Activated B cell treated with CpG ODN at 0.5 μM for 24 hours (primary cell): Measurements from ENCODE around the gene NDRG3. TPM values are rescaled to one million over a fixed set of nuclear protein-coding genes. Genes with fewer than 3 reads are reported as not detected.

Experiments
- ATAC-seq: fragments of 200-7000 bp; cut with Tn5 transposase; one replicate; pipeline ENCODE4 v1.10.0; 2021; ENCODE audit warnings: low read depth, mild to moderate bottlenecking, moderate library complexity
- CTCF ChIA-PET: fragments of 350-600 bp; sonication (Branson Sonifier 250); formaldehyde crosslinking; loops from one replicate; lab custom pipeline; 2021; ENCODE audit warnings: antibody characterized with exemption; lab: Charles Lee
- POLR2A ChIA-PET: fragments of 350-600 bp; sonication (Branson Sonifier 250); formaldehyde crosslinking; loops from one replicate; lab custom pipeline; 2021; ENCODE audit warnings: antibody characterized with exemption; lab: Charles Lee
- DNase-seq: peaks from one replicate; pipeline ENCODE4 v3.0.0; 2022
- H3K27ac Mint-ChIP-seq: one replicate; pipeline ENCODE4 v1.8.0; 2020; ENCODE audit warnings: mixed read lengths
- H3K27me3 Mint-ChIP-seq: one replicate; pipeline ENCODE4 v1.8.0; 2021; ENCODE audit warnings: mixed read lengths
- H3K36me3 Mint-ChIP-seq: one replicate; pipeline ENCODE4 v1.8.0; 2021; ENCODE audit warnings: low read depth, mixed read lengths
- H3K4me1 Mint-ChIP-seq: one replicate; pipeline ENCODE4 v1.8.0; 2021; ENCODE audit warnings: mixed read lengths
- H3K4me3 Mint-ChIP-seq: one replicate; pipeline ENCODE4 v1.8.0; 2020; ENCODE audit warnings: mild to moderate bottlenecking, mixed read lengths
- H3K9me3 Mint-ChIP-seq: one replicate; pipeline ENCODE4 v1.8.0; 2020; ENCODE audit warnings: mixed read lengths
- intact Hi-C: fragments of 100-400 bp; cut with micrococcal nuclease; formaldehyde crosslinking; loops from one replicate; pipeline ENCODE4 v1.15.1; 2024
- total RNA-seq: library from RNA; stranded (reverse); gene quantifications from 2 replicates; pipeline ENCODE4 v1.2.3, GENCODE V29; 2022
- TF ChIP-seq, protein P1 (sequence below): fragments of 200-600 bp; IDR thresholded peaks from one replicate; pipeline ENCODE4 v1.8.0; 2022; ENCODE audit warnings: antibody characterized with exemption, mild to moderate bottlenecking

The NDRG3 gene
- total RNA-seq, 1 donor from 2014 or later = 21.4 TPM

DNA sequence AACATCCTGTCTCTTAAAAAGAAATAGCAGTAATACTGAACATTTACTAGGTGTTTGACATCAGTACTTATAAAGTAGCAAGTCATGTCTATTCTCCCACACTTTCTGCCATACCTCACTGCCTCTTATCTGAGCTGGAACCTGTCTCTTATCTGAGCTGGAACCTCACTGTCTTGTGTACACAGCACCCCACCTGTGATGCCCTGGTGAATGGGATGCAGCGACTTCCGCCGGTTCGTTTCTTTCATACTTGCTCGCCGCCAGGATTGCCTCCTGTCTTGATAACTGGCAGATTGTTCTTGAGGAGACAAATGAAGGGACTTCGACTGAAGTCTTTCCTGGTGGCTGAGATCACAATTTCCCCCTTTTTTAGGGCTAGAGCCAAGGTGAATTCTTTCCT, 24.8 kb upstream of the NDRG3 start:
- Mint-ChIP-seq H3K9me3 (no peaks in the 10 kb centered on the region), H3K27me3 (peaks cover 2% of the 10 kb centered on the region), H3K4me1 (peaks cover 30% of the 10 kb centered on the region), H3K36me3 (peaks cover 30% of the 10 kb centered on the region), H3K27ac (no peak overlapping the region), H3K4me3 (no peak overlapping the region)
- ChIA-PET CTCF (interaction anchor here (1.6 to 2.1 kb wide), 2 partner anchors 16 to 24 kb away, joined by 3 to 8 read pairs; no protein-coding TSS in a partner anchor), POLR2A (no interaction called here)
- intact Hi-C loops = loop anchor here (5.0 to 10.0 kb wide), 2 partner anchors 198 to 266 kb away; partner anchors contain the start of gene TGIF2
- no peak for DNase-seq
- ATAC-seq = no peak
- TF ChIP-seq, protein P1, sequence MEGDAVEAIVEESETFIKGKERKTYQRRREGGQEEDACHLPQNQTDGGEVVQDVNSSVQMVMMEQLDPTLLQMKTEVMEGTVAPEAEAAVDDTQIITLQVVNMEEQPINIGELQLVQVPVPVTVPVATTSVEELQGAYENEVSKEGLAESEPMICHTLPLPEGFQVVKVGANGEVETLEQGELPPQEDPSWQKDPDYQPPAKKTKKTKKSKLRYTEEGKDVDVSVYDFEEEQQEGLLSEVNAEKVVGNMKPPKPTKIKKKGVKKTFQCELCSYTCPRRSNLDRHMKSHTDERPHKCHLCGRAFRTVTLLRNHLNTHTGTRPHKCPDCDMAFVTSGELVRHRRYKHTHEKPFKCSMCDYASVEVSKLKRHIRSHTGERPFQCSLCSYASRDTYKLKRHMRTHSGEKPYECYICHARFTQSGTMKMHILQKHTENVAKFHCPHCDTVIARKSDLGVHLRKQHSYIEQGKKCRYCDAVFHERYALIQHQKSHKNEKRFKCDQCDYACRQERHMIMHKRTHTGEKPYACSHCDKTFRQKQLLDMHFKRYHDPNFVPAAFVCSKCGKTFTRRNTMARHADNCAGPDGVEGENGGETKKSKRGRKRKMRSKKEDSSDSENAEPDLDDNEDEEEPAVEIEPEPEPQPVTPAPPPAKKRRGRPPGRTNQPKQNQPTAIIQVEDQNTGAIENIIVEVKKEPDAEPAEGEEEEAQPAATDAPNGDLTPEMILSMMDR = no peak

DNA sequence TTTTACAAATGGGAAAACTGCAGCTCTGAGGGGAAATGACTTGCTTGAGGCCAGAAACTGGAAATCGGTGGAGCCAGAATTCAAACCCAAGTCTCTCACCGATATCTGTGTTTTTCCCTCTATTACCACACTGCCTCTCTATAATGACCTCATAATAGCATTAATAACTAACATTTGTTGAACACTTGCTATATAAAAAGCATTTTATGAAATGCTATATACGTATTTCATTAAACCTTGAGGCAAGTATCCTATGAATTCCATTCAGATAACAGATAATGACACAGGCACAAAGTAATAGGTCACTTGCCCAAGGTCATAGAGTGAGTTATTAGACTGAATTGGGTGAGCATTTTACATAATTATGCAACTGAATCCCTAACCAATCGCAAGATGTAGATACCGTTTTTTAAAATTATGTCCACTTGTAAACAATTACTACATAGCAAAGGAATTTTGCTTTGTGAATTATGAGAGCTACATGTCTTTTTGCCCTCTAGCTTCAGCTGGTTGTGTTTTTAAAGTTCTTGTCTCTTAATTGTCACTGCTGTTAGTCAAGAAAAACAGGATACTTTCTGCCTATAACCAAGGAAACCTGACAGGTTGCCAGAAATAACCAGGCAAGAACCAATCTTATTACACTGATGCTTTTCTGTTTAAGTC, 23.0 kb upstream of the NDRG3 start:
- no peak for DNase-seq
- ATAC-seq = no peak
- H3K27ac Mint-ChIP-seq = no peak overlapping the region
- ChIA-PET POLR2A (no interaction called here), CTCF (interaction anchor here (2.1 kb wide), 1 partner anchor 14 kb away, joined by 8 read pairs; no protein-coding TSS in a partner anchor)
- peaks cover 2% of the 10 kb centered on the region for H3K27me3 Mint-ChIP-seq
- H3K36me3 Mint-ChIP-seq = peaks cover 33% of the 10 kb centered on the region
- H3K9me3 Mint-ChIP-seq = no peaks in the 10 kb centered on the region
- TF ChIP-seq, protein P1 = no peak
- intact Hi-C loops = no loop called here
- H3K4me1 Mint-ChIP-seq = peaks cover 28% of the 10 kb centered on the region
- H3K4me3 Mint-ChIP-seq = no peak overlapping the region

DNA sequence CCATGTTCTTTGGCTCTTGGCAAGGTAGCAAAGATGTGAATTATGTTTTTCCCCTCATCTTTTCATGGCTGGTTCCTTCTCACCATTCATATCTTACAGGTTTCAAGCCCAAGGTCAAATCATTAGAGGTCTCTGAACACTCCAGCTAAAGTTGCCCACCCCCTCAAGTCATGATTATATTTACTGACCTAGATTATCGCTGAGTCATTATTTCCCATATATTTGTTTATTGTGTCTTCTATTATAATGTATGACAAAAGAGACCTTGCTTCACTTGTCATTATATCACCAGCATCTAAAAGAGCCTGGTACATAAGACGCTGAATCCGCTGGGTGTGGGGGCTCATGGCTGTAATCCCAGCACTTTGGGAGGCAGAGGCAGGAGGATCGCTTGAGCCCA, 15.2 kb upstream of the NDRG3 start:
- TF ChIP-seq, protein P1 = no peak
- ChIA-PET POLR2A (no interaction called here), CTCF (no interaction called here)
- no peak for ATAC-seq
- no peaks in the 10 kb centered on the region for H3K9me3 Mint-ChIP-seq
- peaks cover 23% of the 10 kb centered on the region for H3K4me1 Mint-ChIP-seq
- intact Hi-C loops = no loop called here
- H3K27me3 Mint-ChIP-seq = no peaks in the 10 kb centered on the region
- no peak overlapping the region for H3K4me3 Mint-ChIP-seq
- H3K36me3 Mint-ChIP-seq = peaks cover 24% of the 10 kb centered on the region
- DNase-seq = no peak
- H3K27ac Mint-ChIP-seq = no peak overlapping the region

DNA sequence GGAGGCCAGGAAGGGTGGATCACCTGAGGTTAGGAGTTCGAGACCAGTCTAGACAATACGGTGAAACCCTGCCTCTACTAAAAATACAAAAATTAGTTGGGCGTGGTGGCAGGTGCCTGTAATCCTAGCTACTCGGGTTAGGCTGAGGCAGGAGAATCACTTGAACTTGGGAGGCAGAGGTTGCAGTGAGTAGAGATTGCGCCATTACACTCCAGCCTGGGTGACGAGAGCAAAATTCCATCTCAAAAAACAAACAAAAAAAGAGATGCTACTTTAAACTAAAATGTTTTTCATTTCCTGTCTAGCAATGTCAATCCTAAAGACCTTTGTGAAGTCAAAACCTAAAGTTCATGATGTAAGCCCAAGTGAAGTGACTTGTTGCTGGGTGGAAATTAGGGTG, 14.8 kb upstream of the NDRG3 start:
- H3K4me3 Mint-ChIP-seq = no peak overlapping the region
- ChIA-PET POLR2A (interaction anchor here (0.7 kb wide), 1 partner anchor 165 kb away, joined by 3 read pairs; no protein-coding TSS in a partner anchor), CTCF (no interaction called here)
- peaks cover 24% of the 10 kb centered on the region for H3K4me1 Mint-ChIP-seq
- no peak for ATAC-seq
- intact Hi-C loops = no loop called here
- H3K36me3 Mint-ChIP-seq = peaks cover 26% of the 10 kb centered on the region
- no peak for DNase-seq
- no peaks in the 10 kb centered on the region for H3K9me3 Mint-ChIP-seq
- H3K27ac Mint-ChIP-seq = no peak overlapping the region
- TF ChIP-seq, protein P1 = no peak
- H3K27me3 Mint-ChIP-seq = no peaks in the 10 kb centered on the region

DNA sequence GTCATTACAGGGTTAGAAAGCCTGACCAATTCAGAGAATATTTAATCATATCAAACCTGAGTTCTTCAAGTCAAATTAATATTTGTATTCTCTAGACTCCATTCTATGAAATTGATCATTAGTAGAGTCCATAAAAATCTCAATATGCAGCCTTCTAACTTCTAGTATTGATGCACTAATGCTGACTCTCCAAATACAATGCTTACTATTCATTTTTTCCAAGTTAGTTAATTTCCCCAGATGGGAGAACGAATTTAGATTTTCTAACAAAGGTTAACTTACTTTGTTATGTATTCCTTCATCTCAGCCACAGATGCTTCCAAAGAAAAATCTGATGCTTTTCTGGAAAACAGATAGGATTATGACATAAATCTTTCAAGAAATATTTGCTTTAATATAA, 12.4 kb upstream of the NDRG3 start:
- ChIA-PET CTCF (interaction anchor here (3.9 kb wide), 1 partner anchor 16 kb away, joined by 11 read pairs; the partner anchor contains the start of gene DSN1), POLR2A (interaction anchor here (1.2 to 2.2 kb wide), 4 partner anchors 12 to 337 kb away, joined by 4 to 16 read pairs (median 6); partner anchors contain the start of genes DSN1 and NDRG3)
- intact Hi-C loops = no loop called here
- TF ChIP-seq, protein P1 = no peak
- DNase-seq = no peak
- Mint-ChIP-seq H3K27ac (peak overlapping the region; percentile 97), H3K27me3 (no peaks in the 10 kb centered on the region), H3K4me3 (no peak overlapping the region), H3K36me3 (peaks cover 38% of the 10 kb centered on the region), H3K4me1 (peaks cover 33% of the 10 kb centered on the region), H3K9me3 (no peaks in the 10 kb centered on the region)
- ATAC-seq = no peak
